ENCODE results near the gene SCMH1.

The SCMH1 gene

GRCh38 chr1:41020109-41020576 lies 222.0 kb downstream of the SCMH1 start:
- H3F3A ChIP-seq (ENCODE audit: control insufficient read depth, insufficient read depth) = peaks cover 18% of the 10 kb centered on the region
- no peaks in the 10 kb centered on the region for H3K27me3 ChIP-seq (ENCODE audit: control insufficient read depth, low read length)
- peaks cover 36% of the 10 kb centered on the region for H3K36me3 ChIP-seq (ENCODE audit: control insufficient read depth, low read length)
- no peaks in the 10 kb centered on the region for H3K4me1 ChIP-seq (ENCODE audit: control insufficient read depth, low read length)
- no peak overlapping the region for H3K27ac ChIP-seq (ENCODE audit: low read depth, low read length)
- no peak overlapping the region for H3K4me2 ChIP-seq (ENCODE audit: low read length)
- H3K9me3 ChIP-seq (ENCODE audit: control insufficient read depth, insufficient read depth, low read length) = no peaks in the 10 kb centered on the region
- no peak overlapping the region for H3K4me3 ChIP-seq (ENCODE audit: low read length)
- H4K20me1 ChIP-seq (ENCODE audit: control insufficient read depth, insufficient read depth, low read depth, low read length) = peaks cover 8% of the 10 kb centered on the region; the same call in 1 of the 2 replicates
- no peak for TF ChIP-seq EZH2phosphoT487 (IDR thresholded peaks at IDR 0.05; ENCODE audit: borderline replicate concordance, low read length)
- TF ChIP-seq, protein P1, sequence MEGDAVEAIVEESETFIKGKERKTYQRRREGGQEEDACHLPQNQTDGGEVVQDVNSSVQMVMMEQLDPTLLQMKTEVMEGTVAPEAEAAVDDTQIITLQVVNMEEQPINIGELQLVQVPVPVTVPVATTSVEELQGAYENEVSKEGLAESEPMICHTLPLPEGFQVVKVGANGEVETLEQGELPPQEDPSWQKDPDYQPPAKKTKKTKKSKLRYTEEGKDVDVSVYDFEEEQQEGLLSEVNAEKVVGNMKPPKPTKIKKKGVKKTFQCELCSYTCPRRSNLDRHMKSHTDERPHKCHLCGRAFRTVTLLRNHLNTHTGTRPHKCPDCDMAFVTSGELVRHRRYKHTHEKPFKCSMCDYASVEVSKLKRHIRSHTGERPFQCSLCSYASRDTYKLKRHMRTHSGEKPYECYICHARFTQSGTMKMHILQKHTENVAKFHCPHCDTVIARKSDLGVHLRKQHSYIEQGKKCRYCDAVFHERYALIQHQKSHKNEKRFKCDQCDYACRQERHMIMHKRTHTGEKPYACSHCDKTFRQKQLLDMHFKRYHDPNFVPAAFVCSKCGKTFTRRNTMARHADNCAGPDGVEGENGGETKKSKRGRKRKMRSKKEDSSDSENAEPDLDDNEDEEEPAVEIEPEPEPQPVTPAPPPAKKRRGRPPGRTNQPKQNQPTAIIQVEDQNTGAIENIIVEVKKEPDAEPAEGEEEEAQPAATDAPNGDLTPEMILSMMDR (IDR thresholded peaks at IDR 0.05; ENCODE audit: low read depth, low read length, poor library complexity, severe bottlenecking) = no peak
- no peaks in the 10 kb centered on the region for H3K79me2 ChIP-seq (ENCODE audit: control insufficient read depth, low read length)
- no peaks in the 10 kb centered on the region for H3K9me2 ChIP-seq (replicated peaks; ENCODE audit: control insufficient read depth, low read length)

- Histone ChIP-seq H3K9me2 (replicated peaks; ENCODE audit: control insufficient read depth, low read length) (no peaks in the 10 kb centered on the region), H3K27ac (ENCODE audit: low read depth, low read length) (no peak overlapping the region), H3F3A (ENCODE audit: control insufficient read depth, insufficient read depth) (peaks cover 12% of the 10 kb centered on the region), H3K4me2 (ENCODE audit: low read length) (no peak overlapping the region), H4K20me1 (ENCODE audit: control insufficient read depth, insufficient read depth, low read depth, low read length) (peaks cover 10% of the 10 kb centered on the region; the same call in 1 of the 2 replicates), H3K4me1 (ENCODE audit: control insufficient read depth, low read length) (no peaks in the 10 kb centered on the region), H3K9me3 (ENCODE audit: control insufficient read depth, insufficient read depth, low read length) (no peaks in the 10 kb centered on the region), H3K4me3 (ENCODE audit: low read length) (no peak overlapping the region), H3K36me3 (ENCODE audit: control insufficient read depth, low read length) (peaks cover 44% of the 10 kb centered on the region), H3K27me3 (ENCODE audit: control insufficient read depth, low read length) (no peaks in the 10 kb centered on the region), H3K79me2 (ENCODE audit: control insufficient read depth, low read length) (no peaks in the 10 kb centered on the region)
- TF ChIP-seq, protein P1 (IDR thresholded peaks at IDR 0.05; ENCODE audit: low read depth, low read length, poor library complexity, severe bottlenecking) = no peak
- TF ChIP-seq EZH2phosphoT487 (IDR thresholded peaks at IDR 0.05; ENCODE audit: borderline replicate concordance, low read length) = no peak
Observed at GRCh38 chr1:41019353-41019745, 222.8 kb downstream of the SCMH1 start.

GRCh38 chr1:41018018-41018410 lies 224.1 kb downstream of the SCMH1 start:
- TF ChIP-seq, protein P1 (IDR thresholded peaks at IDR 0.05; ENCODE audit: low read depth, low read length, poor library complexity, severe bottlenecking) = no peak
- TF ChIP-seq EZH2phosphoT487 (IDR thresholded peaks at IDR 0.05; ENCODE audit: borderline replicate concordance, low read length) = no peak
- Histone ChIP-seq H3F3A (ENCODE audit: control insufficient read depth, insufficient read depth) (peaks cover 11% of the 10 kb centered on the region), H3K4me2 (ENCODE audit: low read length) (no peak overlapping the region), H3K4me1 (ENCODE audit: control insufficient read depth, low read length) (no peaks in the 10 kb centered on the region), H4K20me1 (ENCODE audit: control insufficient read depth, insufficient read depth, low read depth, low read length) (peaks cover 12% of the 10 kb centered on the region; the same call in 1 of the 2 replicates), H3K27ac (ENCODE audit: low read depth, low read length) (no peak overlapping the region), H3K79me2 (ENCODE audit: control insufficient read depth, low read length) (no peaks in the 10 kb centered on the region), H3K9me3 (ENCODE audit: control insufficient read depth, insufficient read depth, low read length) (no peaks in the 10 kb centered on the region), H3K9me2 (replicated peaks; ENCODE audit: control insufficient read depth, low read length) (no peaks in the 10 kb centered on the region), H3K4me3 (ENCODE audit: low read length) (no peak overlapping the region), H3K36me3 (ENCODE audit: control insufficient read depth, low read length) (peaks cover 55% of the 10 kb centered on the region), H3K27me3 (ENCODE audit: control insufficient read depth, low read length) (no peaks in the 10 kb centered on the region)
